Endothelial cell of umbilical vein (primary cell): ENCODE results near the gene GPR153. TPM values are rescaled to one million over a fixed set of nuclear protein-coding genes. Genes with fewer than 3 reads are reported as not detected.

Source experiments
- polyA plus RNA-seq, 4 experiments: library from polyadenylated mRNA; depleted of rRNA in 3 of 4; stranded (reverse) in 3 of 4; unstranded in 1 of 4; fragments of >200 nt; gene quantifications; 2 replicates each; pipeline versions ENCODE4 v1.2.1 to v1.2.3, GENCODE V29; 2011 to 2012; ENCODE audit warnings: missing spikeins in 1 of 4
- total RNA-seq: library from RNA; stranded (reverse); gene quantifications from 2 replicates; pipeline ENCODE4 v1.2.3, GENCODE V29; 2021

GPR153 gene
- total and polyA plus RNA-seq, 2 donors (not counting 3 experiments of a cell fraction or from before 2014, with no cell fraction given) = 3.1 to 3.9 TPM

Other genes with a start within 250 kb of the GPR153 start
- gene KCNAB2, start 215.2 kb downstream of the GPR153 start, total RNA-seq = 3.8 and 4.6 TPM in 2 replicates
- gene KCNAB2, start 215.2 kb downstream of the GPR153 start, polyA plus RNA-seq = 2.2 and 2.4 TPM in 2 replicates
- 0.11 and 0.14 TPM in 2 replicates for gene CHD5, start 80.8 kb downstream of the GPR153 start, total RNA-seq
- 0.03 and 0.04 TPM in 2 replicates for gene CHD5, start 80.8 kb downstream of the GPR153 start, polyA plus RNA-seq
- gene RPL22, start 61.5 kb downstream of the GPR153 start, total RNA-seq = 343 and 372 TPM in 2 replicates
- gene RPL22, start 61.5 kb downstream of the GPR153 start, polyA plus RNA-seq = 52.2 and 71.2 TPM in 2 replicates
- 2.4 and 8.2 TPM in 2 replicates for gene RNF207, start 55.0 kb downstream of the GPR153 start, total RNA-seq
- 3.2 and 9.6 TPM in 2 replicates for gene RNF207, start 55.0 kb downstream of the GPR153 start, polyA plus RNA-seq
- 66.4 and 66.5 TPM in 2 replicates for gene ICMT, start 25.1 kb downstream of the GPR153 start, total RNA-seq
- 35.5 and 39.2 TPM in 2 replicates for gene ICMT, start 25.1 kb downstream of the GPR153 start, polyA plus RNA-seq
- gene HES3, start 16.9 kb downstream of the GPR153 start, total RNA-seq = not detected in 2 replicates
- not detected in 2 replicates for gene HES3, start 16.9 kb downstream of the GPR153 start, polyA plus RNA-seq
- 69.4 and 76.5 TPM in 2 replicates for gene ACOT7, start 132.7 kb upstream of the GPR153 start, total RNA-seq
- 104 and 105 TPM in 2 replicates for gene ACOT7, start 132.7 kb upstream of the GPR153 start, polyA plus RNA-seq
- gene HES2, start 158.8 kb upstream of the GPR153 start, total RNA-seq = 9.4 and 13.3 TPM in 2 replicates
- gene HES2, start 158.8 kb upstream of the GPR153 start, polyA plus RNA-seq = 3.6 and 3.7 TPM in 2 replicates
- 0.71 and 2.2 TPM in 2 replicates for gene ESPN, start 163.7 kb upstream of the GPR153 start, total RNA-seq
- gene ESPN, start 163.7 kb upstream of the GPR153 start, polyA plus RNA-seq = 0.46 and 0.54 TPM in 2 replicates
- 33.9 and 48.7 TPM in 2 replicates for gene TNFRSF25, start 205.1 kb upstream of the GPR153 start, total RNA-seq
- 38.8 and 52.9 TPM in 2 replicates for gene TNFRSF25, start 205.1 kb upstream of the GPR153 start, polyA plus RNA-seq
- gene PLEKHG5, start 230.6 kb upstream of the GPR153 start, total RNA-seq = 56.9 and 68.3 TPM in 2 replicates
- 30.6 and 40.8 TPM in 2 replicates for gene PLEKHG5, start 230.6 kb upstream of the GPR153 start, polyA plus RNA-seq